NCI-H510A (cell line): ENCODE data around the gene CDC34.
"Not testable (repeated sequence)": the region's sequence is repeated elsewhere in the genome, so short reads cannot be mapped to it uniquely, and the experiment has no call there.

ENCODE experiments used
- DNase-seq: peaks from one replicate; lab custom pipeline; 2025; lab: John Stamatoyannopoulos, UW

The CDC34 gene

GRCh38 chr19:573519-573825, 41.9 kb downstream of the CDC34 start:
- no peak for DNase-seq

GRCh38 chr19:574658-575526, 43.3 kb downstream of the CDC34 start:
- no peak for DNase-seq

- DNase-seq: no peak
Measured at GRCh38 chr19:575527-576506, 44.3 kb downstream of the CDC34 start.

GRCh38 chr19:576768-577438, 45.3 kb downstream of the CDC34 start:
- no peak for DNase-seq

- no peak for DNase-seq
Measured at GRCh38 chr19:577439-578392, 46.2 kb downstream of the CDC34 start.

- DNase-seq: no peak
Measured at GRCh38 chr19:579111-579841, 47.7 kb downstream of the CDC34 start.

- DNase-seq: no peak
Measured at GRCh38 chr19:579842-580155, 48.2 kb downstream of the CDC34 start.

- DNase-seq: no peak
Measured at GRCh38 chr19:580274-580835, 48.8 kb downstream of the CDC34 start.

- DNase-seq: no peak
Measured at GRCh38 chr19:581399-582111, 50.0 kb downstream of the CDC34 start.

- no peak for DNase-seq
Measured at GRCh38 chr19:582497-583197, 51.1 kb downstream of the CDC34 start.

GRCh38 chr19:583198-583967, 51.8 kb downstream of the CDC34 start:
- DNase-seq: no peak

- no peak for DNase-seq
Measured at GRCh38 chr19:583968-584239, 52.3 kb downstream of the CDC34 start.

GRCh38 chr19:584240-585001, 52.9 kb downstream of the CDC34 start:
- no peak for DNase-seq

GRCh38 chr19:585146-585545, 53.6 kb downstream of the CDC34 start:
- DNase-seq: not testable (repeated sequence)

GRCh38 chr19:585551-586110, 54.1 kb downstream of the CDC34 start:
- no peak for DNase-seq

- peak; percentile 83 for DNase-seq
Measured at GRCh38 chr19:588093-588740, 56.7 kb downstream of the CDC34 start.
